Neutrophil (primary cell): Measurements from ENCODE around the gene CTTN.

Experiments
- H3K27ac ChIP-seq: fragments of 200-600 bp; sonication (generic); 2 replicates; pipeline ENCODE4 v1.5.1; 2016; ENCODE audit warnings: mild to moderate bottlenecking, moderate library complexity
- H3K27me3 ChIP-seq: fragments of 200-600 bp; sonication (generic); 2 replicates; pipeline ENCODE4 v1.6.0; 2016; ENCODE audit warnings: mild to moderate bottlenecking
- H3K36me3 ChIP-seq: fragments of 200-600 bp; sonication (generic); 2 replicates; pipeline ENCODE4 v1.5.1; 2017
- H3K4me1 ChIP-seq, 2 experiments: fragments of 200-600 bp in 1 of 2; sonication (generic) in 1 of 2; 1 replicate in 1 of 2; 2 replicates in 1 of 2; pipeline versions ENCODE4 v1.5.1 to v1.6.1; 2013 to 2016; ENCODE audit warnings: low read depth in 1 of 2, low read length in 1 of 2, mild to moderate bottlenecking in 1 of 2, moderate library complexity in 1 of 2; ENCODE audit not compliant: control insufficient read depth in 1 of 2, insufficient read depth in 1 of 2
- H3K4me3 ChIP-seq, 2 experiments: fragments of 200-600 bp in 1 of 2; sonication (generic) in 1 of 2; 1 replicate in 1 of 2; 2 replicates in 1 of 2; pipeline ENCODE4 v1.5.1; 2013 to 2016; ENCODE audit warnings: low read depth in 1 of 2, low read length in 1 of 2, mild to moderate bottlenecking in 1 of 2, moderate library complexity in 1 of 2
- H3K9me3 ChIP-seq: fragments of 200-600 bp; sonication (generic); 2 replicates; pipeline ENCODE4 v1.5.1; 2016
- TF ChIP-seq, protein P1 (sequence below): fragments of 200-600 bp; sonication (generic); IDR thresholded peaks from 2 replicates; pipeline ENCODE4 v1.5.1; 2016; ENCODE audit warnings: antibody characterized with exemption

The CTTN gene

DNA sequence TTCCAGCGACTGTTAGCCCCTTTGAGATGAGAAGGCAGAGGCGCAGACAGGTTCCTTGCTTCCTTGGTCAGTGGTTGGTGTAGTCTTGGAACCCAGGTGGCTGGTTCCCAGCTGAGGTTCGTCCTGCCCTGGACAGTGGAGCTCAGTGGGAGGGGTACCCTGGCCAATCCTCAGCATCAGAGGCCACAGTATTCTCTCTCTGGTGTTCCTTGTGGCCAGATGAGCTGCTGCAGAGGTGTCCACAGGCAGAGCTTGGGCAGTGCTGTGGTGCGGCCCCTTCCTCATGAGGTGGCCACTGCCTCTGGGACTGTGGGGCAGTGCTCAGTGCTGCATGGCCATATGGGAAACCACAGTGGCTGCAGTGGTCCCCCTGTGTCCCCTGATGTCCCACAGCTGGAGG, 61.8 kb downstream of the CTTN start:
- TF ChIP-seq, protein P1, sequence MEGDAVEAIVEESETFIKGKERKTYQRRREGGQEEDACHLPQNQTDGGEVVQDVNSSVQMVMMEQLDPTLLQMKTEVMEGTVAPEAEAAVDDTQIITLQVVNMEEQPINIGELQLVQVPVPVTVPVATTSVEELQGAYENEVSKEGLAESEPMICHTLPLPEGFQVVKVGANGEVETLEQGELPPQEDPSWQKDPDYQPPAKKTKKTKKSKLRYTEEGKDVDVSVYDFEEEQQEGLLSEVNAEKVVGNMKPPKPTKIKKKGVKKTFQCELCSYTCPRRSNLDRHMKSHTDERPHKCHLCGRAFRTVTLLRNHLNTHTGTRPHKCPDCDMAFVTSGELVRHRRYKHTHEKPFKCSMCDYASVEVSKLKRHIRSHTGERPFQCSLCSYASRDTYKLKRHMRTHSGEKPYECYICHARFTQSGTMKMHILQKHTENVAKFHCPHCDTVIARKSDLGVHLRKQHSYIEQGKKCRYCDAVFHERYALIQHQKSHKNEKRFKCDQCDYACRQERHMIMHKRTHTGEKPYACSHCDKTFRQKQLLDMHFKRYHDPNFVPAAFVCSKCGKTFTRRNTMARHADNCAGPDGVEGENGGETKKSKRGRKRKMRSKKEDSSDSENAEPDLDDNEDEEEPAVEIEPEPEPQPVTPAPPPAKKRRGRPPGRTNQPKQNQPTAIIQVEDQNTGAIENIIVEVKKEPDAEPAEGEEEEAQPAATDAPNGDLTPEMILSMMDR: no peak
- Histone ChIP-seq H3K4me1 (no peaks in the 10 kb centered on the region), H3K27ac (no peak overlapping the region), H3K9me3 (no peaks in the 10 kb centered on the region), H3K27me3 (peaks cover 26% of the 10 kb centered on the region), H3K4me3 (no peak overlapping the region), H3K36me3 (no peaks in the 10 kb centered on the region)

DNA sequence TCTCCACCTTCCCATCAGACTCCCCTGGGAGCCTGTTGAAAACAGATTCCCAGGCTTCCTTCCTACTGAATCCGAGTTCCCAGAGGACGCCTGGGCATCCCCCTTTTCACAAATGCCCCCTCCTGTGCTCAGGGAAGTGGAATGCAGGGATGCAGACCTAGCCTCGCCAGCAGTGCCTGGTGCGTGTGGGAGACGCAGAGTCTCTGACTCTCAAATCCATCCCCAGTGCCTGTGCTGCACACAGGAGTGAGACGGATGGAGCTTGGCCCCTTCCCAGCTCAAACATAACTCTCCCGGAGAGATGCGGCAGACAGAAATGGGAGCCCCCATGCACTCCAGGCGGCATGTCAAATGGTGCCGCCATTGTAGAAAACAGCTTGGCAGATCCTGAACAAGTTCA, 62.6 kb downstream of the CTTN start:
- TF ChIP-seq, protein P1: no peak
- Histone ChIP-seq H3K27me3 (peaks cover 26% of the 10 kb centered on the region), H3K4me3 (no peak overlapping the region)

DNA sequence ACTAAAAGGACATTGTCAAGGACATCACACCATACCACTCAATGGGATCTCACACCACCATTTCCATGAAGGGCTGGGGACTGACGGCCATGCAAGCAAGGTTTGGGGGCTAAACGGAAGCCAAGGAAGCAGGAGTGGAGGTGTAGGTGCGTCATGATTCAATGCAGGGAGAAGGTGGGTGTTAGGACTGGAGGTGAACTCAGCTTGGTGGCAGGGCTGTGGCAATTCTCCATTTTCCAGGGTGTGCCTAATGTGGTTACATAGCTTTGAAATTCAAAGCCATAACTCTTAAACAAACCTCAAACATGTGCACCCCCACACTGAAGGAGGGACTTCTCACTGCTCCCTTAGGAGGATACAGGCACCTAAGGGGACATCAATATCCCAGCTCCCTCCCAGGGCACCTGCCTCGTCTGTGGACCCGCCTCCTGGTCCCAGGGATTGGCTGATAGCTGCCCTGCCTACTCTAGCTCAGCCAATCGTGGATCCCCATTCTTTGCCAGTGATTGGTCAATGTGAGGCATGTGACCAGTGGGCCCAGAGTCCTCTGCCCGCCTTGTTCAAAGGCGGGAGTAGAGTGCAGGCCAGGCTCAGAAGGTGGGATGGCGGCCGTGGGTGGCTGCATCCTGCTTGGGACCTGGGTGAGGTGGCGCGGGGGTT, 64.6 kb downstream of the CTTN start:
- no peaks in the 10 kb centered on the region for H3K4me1 ChIP-seq
- TF ChIP-seq, protein P1: no peak
- H3K9me3 ChIP-seq: no peaks in the 10 kb centered on the region
- H3K27me3 ChIP-seq: peaks cover 17% of the 10 kb centered on the region
- no peak overlapping the region for H3K27ac ChIP-seq
- H3K4me3 ChIP-seq: no peak overlapping the region
- no peaks in the 10 kb centered on the region for H3K36me3 ChIP-seq

More for the DNA sequence above, 62.6 kb downstream of the CTTN start:
- H3K27ac ChIP-seq: no peak overlapping the region
- no peaks in the 10 kb centered on the region for H3K4me1 ChIP-seq
- no peaks in the 10 kb centered on the region for H3K9me3 ChIP-seq
- H3K36me3 ChIP-seq: no peaks in the 10 kb centered on the region

DNA sequence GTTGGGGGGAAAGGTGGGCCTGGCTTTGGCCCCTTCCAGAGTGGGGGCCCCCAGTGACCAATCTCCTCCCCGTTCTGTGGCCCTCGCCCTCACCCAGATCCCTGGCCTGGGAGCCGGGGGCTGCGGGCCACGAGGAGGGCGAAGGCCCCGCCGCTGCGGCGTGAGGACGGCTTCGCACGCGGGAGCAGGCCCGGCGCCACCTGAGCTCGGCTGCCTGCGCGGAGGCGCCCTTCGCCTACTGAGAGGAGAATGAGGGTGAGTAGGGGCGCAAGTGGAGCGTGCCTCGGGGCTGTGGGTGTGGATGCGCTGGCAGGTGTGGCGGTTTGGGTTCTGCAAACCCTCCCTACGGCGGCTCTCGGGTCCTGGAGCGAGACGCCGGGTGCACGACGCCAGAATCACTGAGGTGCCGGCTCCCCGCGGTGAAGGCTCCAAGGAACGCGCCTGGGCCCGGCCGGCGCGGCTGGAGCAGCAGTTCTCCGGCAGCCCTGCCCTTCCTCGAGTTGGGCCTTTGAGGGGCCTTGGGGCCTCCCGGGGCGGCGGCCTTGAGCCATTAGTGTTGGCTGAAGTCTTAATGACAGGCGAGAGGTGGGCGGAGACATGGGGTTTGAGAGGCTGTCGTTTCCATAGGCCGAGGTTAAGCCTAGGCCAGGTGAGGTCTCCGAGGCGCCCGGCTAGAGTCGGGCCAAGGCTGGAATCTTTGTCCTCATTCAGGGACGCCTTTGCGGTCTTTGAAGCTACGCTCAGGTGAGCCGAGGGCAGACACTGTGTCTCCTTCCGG, 65.3 kb downstream of the CTTN start:
- no peak overlapping the region for H3K27ac ChIP-seq
- no peaks in the 10 kb centered on the region for H3K36me3 ChIP-seq
- TF ChIP-seq, protein P1: no peak
- no peaks in the 10 kb centered on the region for H3K4me1 ChIP-seq
- no peak overlapping the region for H3K4me3 ChIP-seq
- peaks cover 17% of the 10 kb centered on the region for H3K27me3 ChIP-seq
- H3K9me3 ChIP-seq: no peaks in the 10 kb centered on the region

DNA sequence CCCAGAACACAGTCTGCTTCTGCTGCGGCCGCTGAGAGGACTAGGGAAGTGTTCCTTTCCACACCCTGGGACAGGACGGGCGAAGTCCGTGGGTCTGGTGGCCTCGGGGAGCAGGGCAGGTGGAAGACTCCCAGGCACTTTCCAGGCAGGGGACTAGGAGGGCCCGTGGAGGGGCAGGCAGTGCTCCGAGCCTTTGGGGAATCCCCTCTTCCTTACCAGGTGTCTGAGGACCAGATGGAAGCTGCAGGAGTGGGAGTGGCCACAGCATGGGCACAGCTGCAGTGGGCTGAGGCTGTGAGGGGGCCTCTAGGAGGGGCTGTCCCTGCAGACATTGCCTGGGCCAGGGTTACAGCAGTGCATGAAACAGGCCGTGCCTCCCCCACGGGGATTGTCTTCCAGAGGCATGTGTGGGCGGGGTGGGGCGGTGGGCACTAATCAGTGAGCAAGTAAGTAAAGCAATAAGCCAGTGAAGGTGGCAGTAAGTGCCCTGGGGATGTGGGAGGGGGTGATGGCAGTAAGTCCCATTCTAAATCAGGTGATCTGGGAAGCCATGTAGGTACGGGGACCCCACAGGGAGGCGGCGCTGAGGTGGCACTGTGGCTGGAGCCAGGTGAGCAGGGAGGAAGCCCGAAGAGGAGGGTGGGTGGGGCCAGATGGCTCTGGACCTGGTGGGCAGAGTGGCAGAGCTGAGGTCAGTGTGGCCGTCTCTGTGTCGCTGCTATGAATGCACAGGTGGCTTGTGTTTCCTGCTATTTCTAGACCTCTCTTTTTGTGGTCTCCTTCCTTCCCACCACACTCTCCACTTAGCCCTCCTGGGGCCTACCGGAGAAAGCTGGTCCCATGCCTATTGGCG, 66.4 kb downstream of the CTTN start:
- Histone ChIP-seq H3K9me3 (no peaks in the 10 kb centered on the region), H3K36me3 (no peaks in the 10 kb centered on the region), H3K4me1 (no peaks in the 10 kb centered on the region), H3K27ac (no peak overlapping the region), H3K27me3 (peaks cover 19% of the 10 kb centered on the region), H3K4me3 (no peak overlapping the region)
- TF ChIP-seq, protein P1: no peak
